Mammary epithelial cell (primary cell): ENCODE measurements around the gene ADGRB3.

ENCODE experiments used
- EZH2 ChIP-seq: IDR thresholded peaks from 2 replicates; pipeline ENCODE4 v1.6.1; 2012; ENCODE audit warnings: low read length, inconsistent platforms, borderline replicate concordance
- TF ChIP-seq, protein P1 (sequence below), 2 donors: IDR thresholded peaks in 1 of 2; conservative IDR thresholded peaks in 1 of 2; 2 replicates each; pipeline ENCODE4 v1.5.1; 2011 to 2012; ENCODE audit warnings: inconsistent platforms in 2 of 2, low read length in 2 of 2, mild to moderate bottlenecking in 2 of 2, control low read depth in 1 of 2, low read depth in 1 of 2; ENCODE audit not compliant: insufficient read depth in 1 of 2; ENCODE audit errors: extremely low read depth in 1 of 2

GRCh38 chr6:69438113-69438512 is 803.0 kb downstream of the ADGRB3 start:
- TF ChIP-seq, protein P1, sequence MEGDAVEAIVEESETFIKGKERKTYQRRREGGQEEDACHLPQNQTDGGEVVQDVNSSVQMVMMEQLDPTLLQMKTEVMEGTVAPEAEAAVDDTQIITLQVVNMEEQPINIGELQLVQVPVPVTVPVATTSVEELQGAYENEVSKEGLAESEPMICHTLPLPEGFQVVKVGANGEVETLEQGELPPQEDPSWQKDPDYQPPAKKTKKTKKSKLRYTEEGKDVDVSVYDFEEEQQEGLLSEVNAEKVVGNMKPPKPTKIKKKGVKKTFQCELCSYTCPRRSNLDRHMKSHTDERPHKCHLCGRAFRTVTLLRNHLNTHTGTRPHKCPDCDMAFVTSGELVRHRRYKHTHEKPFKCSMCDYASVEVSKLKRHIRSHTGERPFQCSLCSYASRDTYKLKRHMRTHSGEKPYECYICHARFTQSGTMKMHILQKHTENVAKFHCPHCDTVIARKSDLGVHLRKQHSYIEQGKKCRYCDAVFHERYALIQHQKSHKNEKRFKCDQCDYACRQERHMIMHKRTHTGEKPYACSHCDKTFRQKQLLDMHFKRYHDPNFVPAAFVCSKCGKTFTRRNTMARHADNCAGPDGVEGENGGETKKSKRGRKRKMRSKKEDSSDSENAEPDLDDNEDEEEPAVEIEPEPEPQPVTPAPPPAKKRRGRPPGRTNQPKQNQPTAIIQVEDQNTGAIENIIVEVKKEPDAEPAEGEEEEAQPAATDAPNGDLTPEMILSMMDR (conservative IDR thresholded peaks at IDR 0.05 in 1 of 2, IDR thresholded peaks at IDR 0.05 in 1 of 2; ENCODE audit: extremely low read depth in 1 of 2, insufficient read depth in 1 of 2, low read depth in 1 of 2, low read length in 2 of 2): no peak
- no peak for TF ChIP-seq EZH2
